K562 (cell line): Measurements from ENCODE around the gene BRME1. TPM values are rescaled to one million over a fixed set of nuclear protein-coding genes. Genes with fewer than 3 reads are reported as not detected.

Experiments
- CBFB ChIP-seq: sonication (generic); formaldehyde crosslinking; IDR thresholded peaks from 2 replicates; pipeline ENCODE4 v1.4.0; 2020; ENCODE audit warnings: mild to moderate bottlenecking, missing genetic modification reagents
- CBX1 ChIP-seq: sonication (generic); IDR thresholded peaks from 2 replicates; pipeline ENCODE4 v1.6.1; 2016; ENCODE audit warnings: antibody characterized with exemption, low read depth, mild to moderate bottlenecking
- CHD1 ChIP-seq: fragments of 200-600 bp; sonication (generic); IDR thresholded peaks from one replicate; pipeline ENCODE4 v1.6.1; 2012; ENCODE audit warnings: mild to moderate bottlenecking, moderate library complexity, low read length, inconsistent platforms
- CSDE1 ChIP-seq, 2 experiments: fragments of 450-650 bp; IDR thresholded peaks; 2 replicates each; pipeline ENCODE4 v1.6.1; 2016; ENCODE audit warnings: mild to moderate bottlenecking in 1 of 2
- HNRNPLL ChIP-seq: fragments of 200-400 bp; formaldehyde crosslinking; IDR thresholded peaks from 2 replicates; pipeline ENCODE4 v1.6.1; 2017; ENCODE audit warnings: low read length, low read depth, mild to moderate bottlenecking; ENCODE audit not compliant: poor library complexity, severe bottlenecking
- NR4A1 ChIP-seq, 2 experiments: fragments of 250-450 bp in 1 of 2; fragments of 450-650 bp in 1 of 2; sonication (Bioruptor Pico) in 1 of 2; IDR thresholded peaks; 2 replicates each; pipeline versions ENCODE4 v1.4.0 to v1.6.1; 2016 to 2020; ENCODE audit warnings: mild to moderate bottlenecking in 2 of 2, missing compliant biosample characterization in 1 of 2, missing genetic modification characterization in 1 of 2, moderate library complexity in 1 of 2
- RBM39 ChIP-seq: fragments of 200-400 bp; formaldehyde crosslinking; optimal IDR thresholded peaks from 2 replicates; pipeline ENCODE3; 2018; ENCODE audit warnings: low read depth, low read length
- TBP ChIP-seq: optimal IDR thresholded peaks from 2 replicates; pipeline ENCODE3; 2011; ENCODE audit warnings: low read depth, low read length, improper control_type of control experiment
- TCF7L2 ChIP-seq: fragments of 150-350 bp; IDR thresholded peaks from 2 replicates; pipeline ENCODE4 v1.6.1; 2016; ENCODE audit warnings: low read depth, mild to moderate bottlenecking, low read length, moderate library complexity
- YY1 ChIP-seq, 3 experiments: IDR thresholded peaks; 2 replicates each; pipeline ENCODE4 v1.6.1; 2011; ENCODE audit warnings: low read length in 2 of 3, mild to moderate bottlenecking in 2 of 3, moderate library complexity in 2 of 3, borderline replicate concordance in 1 of 3, control low read depth in 1 of 3, low read depth in 1 of 3; ENCODE audit not compliant: insufficient read depth in 3 of 3, insufficient replicate concordance in 2 of 3, control insufficient read depth in 1 of 3, insufficient read length in 1 of 3; ENCODE audit errors: extremely low read depth in 1 of 3
- ZNF133 ChIP-seq: fragments of 250-450 bp; sonication (Bioruptor Pico); IDR thresholded peaks from 2 replicates; pipeline ENCODE4 v1.4.0; 2020; ENCODE audit warnings: mild to moderate bottlenecking
- ZNF589 ChIP-seq: fragments of 200-800 bp; sonication (Bioruptor generic); IDR thresholded peaks from 2 replicates; pipeline ENCODE4 v1.6.1; 2016; ENCODE audit warnings: low read depth, missing genetic modification characterization, missing compliant biosample characterization
- polyA plus RNA-seq, 8 experiments: library from polyadenylated mRNA; depleted of rRNA in 4 of 8; stranded (reverse) in 5 of 8; unstranded in 3 of 8; fragments of >200 nt; fragmentation: Nextera tagmentation in 2 of 8; fragmentation: Illumina TruSeq in 1 of 8; extraction: Ambion mirVana in 2 of 8; extraction: Trizol in 1 of 8; gene quantifications; 2 replicates each; pipeline versions ENCODE4 v1.2.1 to v1.2.3, GENCODE V29; 2011 to 2014; ENCODE audit warnings: inconsistent platforms in 1 of 8, missing spikeins in 1 of 8
- total RNA-seq, 7 experiments: library from RNA; depleted of rRNA in 6 of 7; stranded (reverse); fragments of >200 nt in 6 of 7; fragmentation: Illumina TruSeq in 2 of 7; extraction: Trizol in 2 of 7; gene quantifications; 2 replicates each; pipeline versions ENCODE4 v1.2.1 to v1.2.3, GENCODE V29; 2011 to 2021; ENCODE audit warnings: low replicate concordance in 1 of 7
- TF ChIP-seq, protein P1 (sequence below), 3 experiments: IDR thresholded peaks in 2 of 3; conservative IDR thresholded peaks in 1 of 3; 2 replicates each; pipeline ENCODE4 v1.5.1; 2011 to 2012; ENCODE audit warnings: low read length in 3 of 3, mild to moderate bottlenecking in 3 of 3, control low read depth in 2 of 3, improper control_type of control experiment in 1 of 3, inconsistent platforms in 1 of 3, low read depth in 1 of 3, mixed read lengths in 1 of 3, moderate library complexity in 1 of 3; ENCODE audit not compliant: insufficient read depth in 2 of 3
- TF ChIP-seq, protein P2 (sequence below): fragments of 450-650 bp; IDR thresholded peaks from 2 replicates; pipeline ENCODE4 v1.6.1; 2018; ENCODE audit not compliant: partially characterized antibody
- TF ChIP-seq, protein P3 (sequence below), 2 experiments: IDR thresholded peaks; 2 replicates each; pipeline ENCODE4 v1.6.1; 2012; ENCODE audit warnings: improper control_type of control experiment in 2 of 2, low read depth in 2 of 2, low read length in 2 of 2, borderline replicate concordance in 1 of 2
- TF ChIP-seq, protein P4 (sequence below): sonication (generic); formaldehyde crosslinking; IDR thresholded peaks from 2 replicates; pipeline ENCODE4 v1.8.0; 2022; ENCODE audit warnings: missing genetic modification reagents, mild to moderate bottlenecking, moderate library complexity, borderline replicate concordance

The BRME1 gene
- total and polyA plus RNA-seq, 9 of the 15 experiments (the other 6 are each of a cell fraction or from before 2014, with no cell fraction given): 0.75 to 6.1 (median 3.6) TPM

DNA sequence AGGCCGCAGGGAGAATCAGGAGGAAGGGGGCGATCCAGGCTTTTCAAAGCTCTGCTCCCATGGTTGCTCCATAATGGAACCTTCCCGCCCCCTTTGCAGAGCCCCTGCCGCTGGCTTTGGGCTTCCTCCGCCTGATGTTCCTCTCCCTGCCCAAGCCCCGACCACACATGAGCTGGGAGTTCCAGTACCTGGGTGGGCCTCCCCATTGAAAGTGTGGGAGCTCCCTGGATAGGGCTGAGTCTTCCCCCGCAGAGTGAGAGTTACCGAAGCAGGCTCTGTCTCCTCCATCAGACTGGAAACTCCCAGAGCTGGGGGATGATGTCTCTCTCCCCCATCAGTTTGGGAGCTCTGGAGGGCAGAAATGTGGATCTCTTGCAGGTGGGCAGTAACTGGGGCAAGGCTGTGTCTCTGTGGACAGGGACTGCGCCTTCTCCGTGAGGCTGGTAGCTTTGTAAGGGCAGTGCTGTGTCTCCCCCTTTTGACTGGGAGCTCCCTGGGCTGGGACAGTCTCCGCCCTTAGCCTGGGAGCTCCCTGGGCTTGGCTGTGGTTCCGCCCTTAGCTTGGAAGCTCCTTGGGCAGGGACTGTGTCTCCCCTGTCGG is 47.1 kb upstream of the BRME1 start (continued):
- TF ChIP-seq NR4A1 (CRISPR knock-in tag; IDR thresholded peaks at IDR 0.05) (no peak), NR4A1 (tag; IDR thresholded peaks at IDR 0.05) (no peak), CBX1 (no peak), HNRNPLL (peak; percentile 71), CSDE1 (IDR thresholded peaks at IDR 0.05) (no peak), TBP (peak; percentile 46), CBFB (CRISPR knock-in tag) (0 out of 2 replicates have a peak, but pooled peaks have one; percentile 27), YY1 (IDR thresholded peaks at IDR 0.05; ENCODE audit: borderline replicate concordance in 1 of 3, control insufficient read depth in 1 of 3, extremely low read depth in 1 of 3, insufficient read depth in 3 of 3, insufficient read length in 1 of 3, insufficient replicate concordance in 2 of 3, low read depth in 1 of 3, low read length in 2 of 3) (peak in 1 of 3 experiments; percentile 3), RBM39 (no peak), ZNF133 (CRISPR knock-in tag) (no peak), CHD1 (peak; percentile 59), TCF7L2 (no peak), ZNF589 (CRISPR knock-in tag) (no peak)
- TF ChIP-seq, protein P1, sequence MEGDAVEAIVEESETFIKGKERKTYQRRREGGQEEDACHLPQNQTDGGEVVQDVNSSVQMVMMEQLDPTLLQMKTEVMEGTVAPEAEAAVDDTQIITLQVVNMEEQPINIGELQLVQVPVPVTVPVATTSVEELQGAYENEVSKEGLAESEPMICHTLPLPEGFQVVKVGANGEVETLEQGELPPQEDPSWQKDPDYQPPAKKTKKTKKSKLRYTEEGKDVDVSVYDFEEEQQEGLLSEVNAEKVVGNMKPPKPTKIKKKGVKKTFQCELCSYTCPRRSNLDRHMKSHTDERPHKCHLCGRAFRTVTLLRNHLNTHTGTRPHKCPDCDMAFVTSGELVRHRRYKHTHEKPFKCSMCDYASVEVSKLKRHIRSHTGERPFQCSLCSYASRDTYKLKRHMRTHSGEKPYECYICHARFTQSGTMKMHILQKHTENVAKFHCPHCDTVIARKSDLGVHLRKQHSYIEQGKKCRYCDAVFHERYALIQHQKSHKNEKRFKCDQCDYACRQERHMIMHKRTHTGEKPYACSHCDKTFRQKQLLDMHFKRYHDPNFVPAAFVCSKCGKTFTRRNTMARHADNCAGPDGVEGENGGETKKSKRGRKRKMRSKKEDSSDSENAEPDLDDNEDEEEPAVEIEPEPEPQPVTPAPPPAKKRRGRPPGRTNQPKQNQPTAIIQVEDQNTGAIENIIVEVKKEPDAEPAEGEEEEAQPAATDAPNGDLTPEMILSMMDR (IDR thresholded peaks at IDR 0.05 in 2 of 3, conservative IDR thresholded peaks at IDR 0.05 in 1 of 3; ENCODE audit: insufficient read depth in 2 of 3, low read depth in 1 of 3, low read length in 3 of 3): peak; percentile 27 to 42 (median 31); a peak in 3 of 6 replicates
- TF ChIP-seq, protein P2, sequence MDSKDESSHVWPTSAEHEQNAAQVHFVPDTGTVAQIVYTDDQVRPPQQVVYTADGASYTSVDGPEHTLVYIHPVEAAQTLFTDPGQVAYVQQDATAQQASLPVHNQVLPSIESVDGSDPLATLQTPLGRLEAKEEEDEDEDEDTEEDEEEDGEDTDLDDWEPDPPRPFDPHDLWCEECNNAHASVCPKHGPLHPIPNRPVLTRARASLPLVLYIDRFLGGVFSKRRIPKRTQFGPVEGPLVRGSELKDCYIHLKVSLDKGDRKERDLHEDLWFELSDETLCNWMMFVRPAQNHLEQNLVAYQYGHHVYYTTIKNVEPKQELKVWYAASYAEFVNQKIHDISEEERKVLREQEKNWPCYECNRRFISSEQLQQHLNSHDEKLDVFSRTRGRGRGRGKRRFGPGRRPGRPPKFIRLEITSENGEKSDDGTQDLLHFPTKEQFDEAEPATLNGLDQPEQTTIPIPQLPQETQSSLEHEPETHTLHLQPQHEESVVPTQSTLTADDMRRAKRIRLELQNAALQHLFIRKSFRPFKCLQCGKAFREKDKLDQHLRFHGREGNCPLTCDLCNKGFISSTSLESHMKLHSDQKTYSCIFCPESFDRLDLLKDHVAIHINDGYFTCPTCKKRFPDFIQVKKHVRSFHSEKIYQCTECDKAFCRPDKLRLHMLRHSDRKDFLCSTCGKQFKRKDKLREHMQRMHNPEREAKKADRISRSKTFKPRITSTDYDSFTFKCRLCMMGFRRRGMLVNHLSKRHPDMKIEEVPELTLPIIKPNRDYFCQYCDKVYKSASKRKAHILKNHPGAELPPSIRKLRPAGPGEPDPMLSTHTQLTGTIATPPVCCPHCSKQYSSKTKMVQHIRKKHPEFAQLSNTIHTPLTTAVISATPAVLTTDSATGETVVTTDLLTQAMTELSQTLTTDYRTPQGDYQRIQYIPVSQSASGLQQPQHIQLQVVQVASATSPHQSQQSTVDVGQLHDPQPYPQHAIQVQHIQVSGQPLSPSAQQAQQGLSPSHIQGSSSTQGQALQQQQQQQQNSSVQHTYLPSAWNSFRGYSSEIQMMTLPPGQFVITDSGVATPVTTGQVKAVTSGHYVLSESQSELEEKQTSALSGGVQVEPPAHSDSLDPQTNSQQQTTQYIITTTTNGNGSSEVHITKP: peak; percentile 64
- TF ChIP-seq, protein P3, sequence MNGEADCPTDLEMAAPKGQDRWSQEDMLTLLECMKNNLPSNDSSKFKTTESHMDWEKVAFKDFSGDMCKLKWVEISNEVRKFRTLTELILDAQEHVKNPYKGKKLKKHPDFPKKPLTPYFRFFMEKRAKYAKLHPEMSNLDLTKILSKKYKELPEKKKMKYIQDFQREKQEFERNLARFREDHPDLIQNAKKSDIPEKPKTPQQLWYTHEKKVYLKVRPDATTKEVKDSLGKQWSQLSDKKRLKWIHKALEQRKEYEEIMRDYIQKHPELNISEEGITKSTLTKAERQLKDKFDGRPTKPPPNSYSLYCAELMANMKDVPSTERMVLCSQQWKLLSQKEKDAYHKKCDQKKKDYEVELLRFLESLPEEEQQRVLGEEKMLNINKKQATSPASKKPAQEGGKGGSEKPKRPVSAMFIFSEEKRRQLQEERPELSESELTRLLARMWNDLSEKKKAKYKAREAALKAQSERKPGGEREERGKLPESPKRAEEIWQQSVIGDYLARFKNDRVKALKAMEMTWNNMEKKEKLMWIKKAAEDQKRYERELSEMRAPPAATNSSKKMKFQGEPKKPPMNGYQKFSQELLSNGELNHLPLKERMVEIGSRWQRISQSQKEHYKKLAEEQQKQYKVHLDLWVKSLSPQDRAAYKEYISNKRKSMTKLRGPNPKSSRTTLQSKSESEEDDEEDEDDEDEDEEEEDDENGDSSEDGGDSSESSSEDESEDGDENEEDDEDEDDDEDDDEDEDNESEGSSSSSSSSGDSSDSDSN (IDR thresholded peaks at IDR 0.05; ENCODE audit: borderline replicate concordance in 1 of 2, low read depth in 2 of 2, low read length in 2 of 2): peak in 1 of 2 experiments; percentile 60; a peak in 1 of 4 replicates
- TF ChIP-seq, protein P4, sequence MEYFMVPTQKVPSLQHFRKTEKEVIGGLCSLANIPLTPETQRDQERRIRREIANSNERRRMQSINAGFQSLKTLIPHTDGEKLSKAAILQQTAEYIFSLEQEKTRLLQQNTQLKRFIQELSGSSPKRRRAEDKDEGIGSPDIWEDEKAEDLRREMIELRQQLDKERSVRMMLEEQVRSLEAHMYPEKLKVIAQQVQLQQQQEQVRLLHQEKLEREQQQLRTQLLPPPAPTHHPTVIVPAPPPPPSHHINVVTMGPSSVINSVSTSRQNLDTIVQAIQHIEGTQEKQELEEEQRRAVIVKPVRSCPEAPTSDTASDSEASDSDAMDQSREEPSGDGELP (CRISPR knock-in tag): peak; percentile 27; the same call in 1 of the 2 replicates
